LNCAP (cell line): ENCODE results near the gene SLC5A9.

Source experiments
- CTCF ChIP-seq: fragments of 450-650 bp; IDR thresholded peaks from 2 replicates; pipeline ENCODE4 v1.5.1; 2017; ENCODE audit warnings: mild to moderate bottlenecking

Gene SLC5A9

GRCh38 chr1:48215889-48216288 is 6.6 kb upstream of the SLC5A9 start:
- TF ChIP-seq CTCF = no peak

- no peak for TF ChIP-seq CTCF
Measured at GRCh38 chr1:48216313-48216712, 6.2 kb upstream of the SLC5A9 start.

DNA sequence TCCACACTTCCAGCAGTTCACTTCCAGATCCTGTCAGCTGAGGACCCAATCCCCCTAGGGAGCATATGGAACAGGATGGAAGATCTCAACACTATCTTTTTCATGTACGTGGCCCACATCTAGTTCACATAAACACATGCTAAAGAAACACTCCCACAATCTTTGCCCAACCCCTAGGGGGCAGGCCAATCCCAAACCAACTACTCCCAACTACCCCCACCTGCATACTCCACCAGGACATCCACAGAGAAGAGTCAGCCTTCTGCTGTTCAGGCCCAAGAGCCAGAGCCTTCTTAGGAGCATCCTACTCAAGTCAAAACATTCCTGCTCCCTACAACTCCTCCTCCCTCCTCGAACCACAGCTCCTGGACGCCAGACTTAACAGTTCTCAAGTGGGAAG is 5.6 kb upstream of the SLC5A9 start:
- no peak for TF ChIP-seq CTCF

GRCh38 chr1:48217856-48218255 is 4.7 kb upstream of the SLC5A9 start:
- TF ChIP-seq CTCF = no peak

- TF ChIP-seq CTCF = no peak
Measured at GRCh38 chr1:48219803-48220202, 2.7 kb upstream of the SLC5A9 start.

- no peak for TF ChIP-seq CTCF
Measured at GRCh38 chr1:48221122-48221521, 1.4 kb upstream of the SLC5A9 start.

GRCh38 chr1:48221657-48222056 is 859 bp upstream of the SLC5A9 start:
- TF ChIP-seq CTCF = no peak

DNA sequence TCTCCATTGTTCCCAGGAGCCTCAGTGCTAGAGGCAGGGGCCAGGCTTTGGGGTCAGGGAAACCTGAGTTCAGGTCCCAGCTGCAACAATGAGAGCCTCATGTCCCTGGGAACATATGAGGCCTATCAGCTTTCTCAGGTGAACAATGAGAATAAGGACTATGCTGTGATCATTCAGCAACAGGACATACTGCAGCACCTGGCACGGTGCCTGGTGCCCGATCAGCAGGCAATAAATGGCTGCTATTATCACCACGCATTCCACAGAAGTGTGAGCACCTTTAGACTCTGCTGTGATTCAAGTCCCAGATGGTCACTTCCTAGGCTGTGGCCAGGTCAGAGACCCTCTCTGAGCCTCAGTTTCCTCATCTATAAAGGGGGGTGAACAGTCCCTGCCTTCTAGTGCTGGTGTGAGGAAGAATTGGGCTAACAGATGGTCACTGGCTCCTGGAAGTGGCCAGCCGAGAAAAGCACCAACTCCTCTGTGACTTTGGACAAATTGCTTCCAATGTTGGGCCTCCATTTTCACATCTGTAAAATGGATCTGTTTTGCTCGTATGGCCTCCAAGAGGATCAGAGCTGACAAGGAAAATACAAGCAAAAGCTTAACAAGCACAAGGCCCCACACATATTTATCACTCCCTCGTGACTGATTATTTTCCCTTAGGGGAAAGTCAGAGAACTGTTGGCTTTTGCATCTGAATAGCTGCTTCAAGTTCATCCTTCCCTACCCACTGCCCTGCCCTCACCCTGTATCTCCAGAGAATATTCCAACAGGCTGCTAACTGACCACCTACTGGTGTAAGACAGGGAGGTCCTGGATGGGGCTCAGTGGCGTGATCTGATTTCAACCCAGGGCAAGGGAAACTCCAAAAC is 1.1 kb downstream of the SLC5A9 start:
- TF ChIP-seq CTCF = no peak
